PC-9 (cell line): ENCODE measurements around the gene ARL2. TPM values are rescaled to one million over a fixed set of nuclear protein-coding genes. Genes with fewer than 3 reads are reported as not detected.

Experiments used
- BruUV-seq: library from RNA; stranded (reverse); fragments of 400-500 nt; replicated peaks from 2 replicates; lab custom pipeline; 2021; lab: Mats Ljungman, UMichigan
- CTCF ChIA-PET: fragments of 300-600 bp; sonication (Branson Sonifier 250); formaldehyde crosslinking; loops from one replicate; lab custom pipeline; 2022; ENCODE audit warnings: antibody characterized with exemption; lab: Charles Lee
- POLR2A ChIA-PET: fragments of 300-600 bp; sonication (Branson Sonifier 250); formaldehyde crosslinking; loops from one replicate; lab custom pipeline; 2022; ENCODE audit warnings: antibody characterized with exemption; ENCODE audit not compliant: unreplicated experiment; lab: Charles Lee
- DNase-seq, 2 experiments: peaks; one replicate each; pipeline versions ENCODE4 v3.0.0 to v3.0.0-alpha.2; 2015 to 2022; ENCODE audit warnings: mixed read lengths in 1 of 2
- H2AFZ ChIP-seq: fragments of 200-600 bp; sonication (generic); 2 replicates; pipeline ENCODE4 v1.8.1; 2017; ENCODE audit warnings: antibody characterized with exemption
- H3F3A ChIP-seq: fragments of 200-600 bp; sonication (generic); 2 replicates; pipeline ENCODE4 v1.8.1; 2017; ENCODE audit warnings: antibody characterized with exemption, mild to moderate bottlenecking, low read depth; ENCODE audit not compliant: insufficient read depth
- H3K27ac ChIP-seq: fragments of 200-600 bp; sonication (generic); 2 replicates; pipeline ENCODE4 v1.6.1; 2016; ENCODE audit warnings: mixed run types
- H3K27me3 ChIP-seq: fragments of 200-600 bp; sonication (generic); 2 replicates; pipeline ENCODE4 v1.6.1; 2016; ENCODE audit warnings: low read depth, mixed run types; ENCODE audit not compliant: insufficient read depth
- H3K36me3 ChIP-seq: fragments of 200-600 bp; sonication (generic); 2 replicates; pipeline ENCODE4 v1.6.1; 2016; ENCODE audit warnings: low read depth, mixed run types
- H3K4me1 ChIP-seq: fragments of 200-600 bp; sonication (generic); replicated peaks from 2 replicates; pipeline ENCODE4 v1.6.1; 2016; ENCODE audit warnings: mixed run types; ENCODE audit not compliant: insufficient read depth
- H3K4me2 ChIP-seq: fragments of 200-600 bp; sonication (generic); 2 replicates; pipeline ENCODE4 v1.6.1; 2017; ENCODE audit warnings: mixed run types
- H3K4me3 ChIP-seq: fragments of 200-600 bp; sonication (generic); 2 replicates; pipeline ENCODE4 v1.6.1; 2016; ENCODE audit warnings: mixed run types
- H3K79me2 ChIP-seq: fragments of 200-600 bp; sonication (generic); 2 replicates; pipeline ENCODE4 v1.6.1; 2017; ENCODE audit warnings: low read depth, mixed run types
- H3K9me2 ChIP-seq: fragments of 200-600 bp; sonication (generic); 2 replicates; pipeline ENCODE4 v1.8.1; 2017; ENCODE audit warnings: mild to moderate bottlenecking; ENCODE audit not compliant: insufficient read depth
- H3K9me3 ChIP-seq: fragments of 200-600 bp; sonication (generic); 2 replicates; pipeline ENCODE4 v1.8.1; 2016; ENCODE audit warnings: low read depth; ENCODE audit not compliant: insufficient read depth
- H4K20me1 ChIP-seq: fragments of 200-600 bp; sonication (generic); 2 replicates; pipeline ENCODE4 v1.8.1; 2017; ENCODE audit not compliant: insufficient read depth
- CTCF ChIP-seq: fragments of 200-600 bp; sonication (generic); conservative IDR thresholded peaks from 2 replicates; pipeline ENCODE4 v1.6.1; 2017; ENCODE audit warnings: mixed run types, antibody characterized with exemption, mild to moderate bottlenecking, moderate library complexity
- EZH2 ChIP-seq: fragments of 200-600 bp; sonication (generic); IDR thresholded peaks from 2 replicates; pipeline ENCODE4 v1.8.0; 2017; ENCODE audit warnings: antibody characterized with exemption, low read depth
- intact Hi-C: fragments of 100-400 bp; cut with micrococcal nuclease; formaldehyde crosslinking; loops from one replicate; pipeline ENCODE4 v1.10.0; 2022; ENCODE audit not compliant: unreplicated experiment
- total RNA-seq: library from RNA; stranded (reverse); gene quantifications from 2 replicates; pipeline ENCODE4 v1.2.3, GENCODE V29; 2021

ARL2 gene
- total RNA-seq, 1 experiment from 2014 or later, result 97.5 TPM

GRCh38 chr11:65013130-65013887, 651 bp upstream of the ARL2 start:
- intact Hi-C loops, result loop anchor here (2.0 to 10.0 kb wide), 2 partner anchors 167 to 239 kb away; partner anchors contain the start of gene SF1
- POLR2A ChIA-PET, result interaction anchor here (0.7 to 1.3 kb wide), 3 partner anchors 14 to 170 kb away, joined by 3 to 5 read pairs (median 3); partner anchors contain the start of gene SNX15
- peak; percentile 67 to 94 for DNase-seq
- Histone ChIP-seq H3K4me1 (peaks cover 16% of the 10 kb centered on the region), H3K27ac (peak overlapping the region; percentile 71), H2AFZ (peak overlapping the region; percentile 96), H4K20me1 (no peaks in the 10 kb centered on the region), H3K9me2 (no peaks in the 10 kb centered on the region), H3F3A (peaks cover 25% of the 10 kb centered on the region), H3K27me3 (no peaks in the 10 kb centered on the region), H3K4me2 (peak overlapping the region; percentile 93), H3K9me3 (no peaks in the 10 kb centered on the region), H3K36me3 (no peaks in the 10 kb centered on the region), H3K4me3 (peak overlapping the region; percentile 76), H3K79me2 (peaks cover 15% of the 10 kb centered on the region)
- TF ChIP-seq EZH2 (no peak), CTCF (peak; percentile 75; the same call in 1 of the 2 replicates)
- CTCF ChIA-PET, result interaction anchor here (0.9 to 1.5 kb wide), 4 partner anchors 11 to 165 kb away, joined by 3 to 21 read pairs (median 3); no protein-coding TSS in a partner anchor
- BruUV-seq, result TSS peak; percentile 78

- H3F3A ChIP-seq, result peaks cover 25% of the 10 kb centered on the region
- ChIA-PET CTCF (interaction anchor here (0.5 to 1.2 kb wide), 5 partner anchors 12 to 1080 kb away, joined by 3 read pairs; no protein-coding TSS in a partner anchor), POLR2A (interaction anchor here (0.6 to 1.3 kb wide), 2 partner anchors 12 to 80 kb away, joined by 3 to 5 read pairs; partner anchors contain the start of gene SNX15)
- peak overlapping the region; percentile 93 for H3K4me2 ChIP-seq
- TSS peak; percentile 48 for BruUV-seq
- no peaks in the 10 kb centered on the region for H3K36me3 ChIP-seq
- H3K79me2 ChIP-seq, result peaks cover 15% of the 10 kb centered on the region
- peak overlapping the region; percentile 71 for H3K27ac ChIP-seq
- peak overlapping the region; percentile 96 for H2AFZ ChIP-seq
- H3K9me2 ChIP-seq, result no peaks in the 10 kb centered on the region
- no peaks in the 10 kb centered on the region for H3K9me3 ChIP-seq
- no peaks in the 10 kb centered on the region for H4K20me1 ChIP-seq
- no peak for DNase-seq
- no peak for TF ChIP-seq CTCF
- no peak for TF ChIP-seq EZH2
- H3K4me3 ChIP-seq, result peak overlapping the region; percentile 76
- H3K27me3 ChIP-seq, result no peaks in the 10 kb centered on the region
- intact Hi-C loops, result loop anchor here (1.0 to 10.0 kb wide), 4 partner anchors 97 to 240 kb away; partner anchors contain the start of genes ATG2A, CAPN1, SF1 and ZNHIT2
- H3K4me1 ChIP-seq, result peaks cover 14% of the 10 kb centered on the region
Observed at GRCh38 chr11:65014726-65015227, 817 bp downstream of the ARL2 start.

- intact Hi-C loops, result loop anchor here (10.0 kb wide), 1 partner anchor 242 kb away; the partner anchor contains the start of gene SF1
- POLR2A ChIA-PET, result interaction anchor here (0.6 kb wide), 1 partner anchor 148 kb away, joined by 4 read pairs; no protein-coding TSS in a partner anchor
- no peak for DNase-seq
- CTCF ChIA-PET, result no interaction called here
- H3K9me3 ChIP-seq, result no peaks in the 10 kb centered on the region
- peaks cover 15% of the 10 kb centered on the region for H3K79me2 ChIP-seq
- H3K36me3 ChIP-seq, result no peaks in the 10 kb centered on the region
- peaks cover 14% of the 10 kb centered on the region for H3K4me1 ChIP-seq
- no peak for TF ChIP-seq CTCF
- no peak for TF ChIP-seq EZH2
- BruUV-seq, result no TSS peak
- H3K4me3 ChIP-seq, result no peak overlapping the region
- peaks cover 20% of the 10 kb centered on the region; the same call in 1 of the 2 replicates for H3F3A ChIP-seq
- no peak overlapping the region for H3K27ac ChIP-seq
- H3K4me2 ChIP-seq, result no peak overlapping the region
- no peaks in the 10 kb centered on the region for H4K20me1 ChIP-seq
- no peaks in the 10 kb centered on the region for H3K27me3 ChIP-seq
- no peak overlapping the region for H2AFZ ChIP-seq
- no peaks in the 10 kb centered on the region for H3K9me2 ChIP-seq
Observed at GRCh38 chr11:65016705-65017104, 2.7 kb downstream of the ARL2 start.
